Stimulated activated CD4-positive, alpha-beta T cell treated with anti-CD3 and anti-CD28 coated beads, Interleukin-15, amount 100 ng/mL, for 1 hour (primary cell): ENCODE measurements around the gene BNC2.

ENCODE experiments used
- DNase-seq, 2 donors: peaks; one replicate each; pipeline ENCODE4 v3.0.0-alpha.2; 2020; ENCODE audit warnings: low read depth in 1 of 2, low spot score in 1 of 2

Gene BNC2

DNA sequence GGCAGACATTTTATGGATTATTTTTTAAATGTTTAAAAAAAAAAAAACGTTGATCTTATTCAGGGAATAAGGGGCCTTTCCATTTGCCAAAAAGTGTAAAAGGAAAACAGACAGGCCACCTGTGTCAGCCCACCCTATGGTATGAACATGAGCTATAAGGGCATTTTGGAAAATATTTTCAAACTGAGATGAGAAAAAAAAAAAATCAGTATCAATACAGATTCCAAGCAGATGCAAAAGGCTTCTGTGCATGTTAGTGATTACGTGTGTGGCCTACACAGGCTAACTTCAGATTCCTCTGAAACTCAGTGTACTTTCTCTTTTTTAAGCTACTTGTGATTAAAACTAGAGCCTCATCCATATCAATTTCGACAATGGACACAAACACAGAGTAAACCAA is 189.9 kb downstream of the BNC2 start:
- no peak for DNase-seq

DNA sequence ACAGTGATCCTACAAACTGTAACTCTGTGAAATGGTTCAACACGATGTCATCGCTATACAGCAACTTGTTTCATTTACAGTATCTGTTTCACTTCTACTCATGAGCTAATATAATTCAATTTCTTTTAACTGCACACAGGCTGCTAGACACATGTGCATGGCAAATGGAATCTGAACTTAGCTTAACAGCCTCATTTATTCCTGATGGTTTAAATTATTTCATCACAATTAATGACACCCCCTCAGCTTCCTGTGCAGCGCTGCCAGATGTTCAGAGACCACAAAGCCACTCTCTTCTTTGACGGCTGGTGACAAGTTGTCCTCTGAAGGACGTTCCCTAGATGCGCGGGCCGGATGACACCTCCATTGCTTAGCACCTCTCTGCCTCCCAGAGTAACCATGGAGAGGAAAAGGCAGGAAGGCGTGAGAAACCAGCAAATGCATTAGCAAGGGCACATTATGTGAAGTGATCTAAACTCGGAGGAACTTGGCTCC is 191.1 kb downstream of the BNC2 start:
- no peak for DNase-seq

DNA sequence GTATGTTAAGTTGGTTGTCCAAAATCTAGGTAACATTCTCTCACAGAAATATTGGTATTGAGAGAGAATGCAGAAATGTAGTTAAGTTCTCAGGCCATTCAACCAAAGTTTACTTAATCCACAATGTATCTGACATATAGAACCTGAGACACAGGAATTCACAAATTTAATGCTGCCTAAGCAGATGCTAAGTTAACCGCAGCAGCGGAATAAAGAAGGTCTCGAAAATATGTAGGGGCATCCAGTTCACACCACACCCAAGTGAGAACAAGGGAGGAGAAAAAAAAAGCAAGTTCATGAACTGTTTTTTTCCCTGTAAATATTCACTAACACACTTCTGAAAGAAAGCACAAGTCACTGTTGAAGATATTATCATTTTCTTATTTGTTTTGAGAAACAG is 194.0 kb downstream of the BNC2 start:
- DNase-seq: no peak

DNA sequence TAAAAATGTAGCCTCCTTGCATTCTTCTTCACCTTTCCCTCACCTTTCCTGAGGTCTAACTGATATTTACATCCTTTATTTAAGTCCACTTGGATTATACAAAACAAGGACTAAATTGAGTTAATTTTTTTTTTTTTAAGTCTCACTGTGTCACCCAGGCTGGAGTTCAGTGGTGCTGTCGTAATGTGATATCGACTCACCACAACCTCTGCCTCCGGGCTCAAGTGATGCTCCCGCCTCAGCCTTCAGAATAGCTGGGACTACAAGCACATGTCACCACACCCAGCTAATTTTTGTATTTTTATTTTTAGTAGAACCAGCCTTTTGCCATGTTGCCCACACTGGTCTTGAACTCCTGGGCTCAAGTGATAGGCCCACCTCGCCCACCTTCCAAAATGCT is 195.3 kb downstream of the BNC2 start:
- DNase-seq: no peak

DNA sequence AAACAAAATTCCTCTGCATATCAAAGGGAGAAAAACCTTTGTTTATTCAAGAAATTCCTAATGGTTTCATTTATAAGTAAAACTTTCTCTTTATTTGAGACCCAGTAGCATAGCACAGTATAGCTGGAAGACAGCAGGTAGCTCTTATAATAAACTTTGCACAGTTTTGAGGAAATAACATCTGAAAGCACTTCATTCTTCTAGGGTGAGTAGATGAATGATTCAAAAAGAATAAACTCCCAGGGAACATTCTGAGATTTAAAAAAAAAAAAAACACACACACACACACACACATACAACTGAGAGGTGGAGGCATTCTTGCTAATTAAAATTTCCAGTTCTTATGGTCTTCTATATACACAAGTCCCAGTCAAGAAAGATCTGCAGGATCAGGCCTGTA is 197.3 kb downstream of the BNC2 start:
- DNase-seq: no peak

DNA sequence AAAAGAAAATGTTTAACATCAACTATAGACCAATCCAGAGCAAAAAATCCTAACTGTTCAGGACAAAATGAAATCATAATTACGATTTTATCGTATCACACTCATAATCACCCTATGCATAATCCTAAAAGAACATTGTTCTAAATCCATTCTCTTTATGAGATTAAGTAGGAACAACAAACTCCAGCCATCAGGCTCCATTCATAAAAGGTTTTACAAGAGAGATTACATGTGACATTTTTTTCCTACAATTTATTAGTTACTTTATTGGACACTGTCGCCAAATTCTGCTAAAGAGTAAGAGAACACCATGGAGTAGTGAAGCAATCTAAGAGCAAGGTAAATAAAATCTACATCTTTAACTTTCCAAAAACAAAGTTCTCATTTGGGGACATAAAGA is 198.0 kb downstream of the BNC2 start:
- no peak for DNase-seq

DNA sequence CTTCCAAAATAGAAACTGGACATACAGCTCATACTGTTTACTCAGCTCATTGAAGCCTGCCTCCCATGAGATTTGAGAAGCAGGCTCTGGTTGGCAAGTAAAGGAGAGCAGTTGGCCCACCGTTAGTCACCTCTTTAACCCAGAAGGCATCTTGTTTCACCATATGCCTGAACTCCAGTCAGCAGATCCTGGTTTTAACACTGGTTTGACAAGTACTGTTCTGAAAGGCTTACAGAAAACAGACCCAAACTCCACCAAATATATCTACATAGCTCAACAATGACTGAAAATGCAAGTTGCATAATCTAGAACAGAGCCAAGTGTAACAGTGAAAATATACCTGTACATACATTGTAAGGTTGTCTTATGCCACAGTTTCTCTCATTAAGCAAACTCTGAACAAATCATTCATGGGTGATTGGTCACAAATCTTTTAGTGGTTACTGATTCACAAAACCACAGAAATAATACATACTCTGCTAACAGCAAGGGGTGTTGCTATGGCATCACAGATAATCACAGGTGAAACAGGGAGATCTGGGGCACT is 198.8 kb downstream of the BNC2 start:
- DNase-seq: no peak

DNA sequence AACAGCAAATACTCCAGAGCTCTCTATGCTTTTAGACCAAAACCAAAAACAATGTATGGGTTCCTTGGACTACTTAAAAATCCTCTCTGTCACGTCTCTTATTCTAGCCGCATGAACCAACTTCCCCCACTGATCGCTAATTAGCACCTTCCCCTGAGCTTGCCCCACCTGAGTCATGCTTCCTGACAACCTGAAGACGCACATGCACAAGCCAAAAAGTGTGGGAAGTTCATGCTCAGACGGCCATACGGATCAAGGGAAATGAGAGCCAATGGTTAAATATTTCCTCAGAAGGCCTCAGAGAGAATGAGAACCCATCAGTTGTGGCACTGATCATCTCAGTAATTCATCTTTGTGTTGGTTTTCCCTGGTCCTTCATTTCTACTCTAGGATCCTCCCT is 199.7 kb downstream of the BNC2 start:
- DNase-seq: no peak

DNA sequence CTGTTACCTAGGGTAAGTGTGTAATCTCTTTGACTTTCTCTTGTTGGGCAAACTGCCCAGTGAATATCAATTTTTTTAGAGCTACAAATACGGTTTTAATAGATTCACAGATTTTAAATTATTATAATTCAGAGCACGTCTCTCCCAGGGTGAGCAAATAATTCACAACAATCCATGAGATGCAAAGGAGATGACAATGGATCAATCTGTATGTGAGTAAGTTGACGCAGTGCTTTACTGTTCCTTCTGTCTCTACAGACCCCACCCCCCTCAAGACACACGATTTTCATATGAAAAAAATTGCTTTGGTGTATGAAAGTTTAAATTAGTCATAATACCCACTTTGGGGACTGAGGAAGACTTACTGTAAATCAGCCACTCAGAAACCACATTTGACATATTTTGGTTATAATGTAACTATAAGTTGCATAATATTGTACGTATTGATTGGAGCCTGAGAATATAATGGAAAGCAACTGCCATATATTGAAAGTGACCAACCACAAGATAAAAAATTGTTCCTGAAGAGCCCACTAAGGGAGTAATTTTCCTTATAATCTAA is 201.7 kb downstream of the BNC2 start:
- DNase-seq: no peak

DNA sequence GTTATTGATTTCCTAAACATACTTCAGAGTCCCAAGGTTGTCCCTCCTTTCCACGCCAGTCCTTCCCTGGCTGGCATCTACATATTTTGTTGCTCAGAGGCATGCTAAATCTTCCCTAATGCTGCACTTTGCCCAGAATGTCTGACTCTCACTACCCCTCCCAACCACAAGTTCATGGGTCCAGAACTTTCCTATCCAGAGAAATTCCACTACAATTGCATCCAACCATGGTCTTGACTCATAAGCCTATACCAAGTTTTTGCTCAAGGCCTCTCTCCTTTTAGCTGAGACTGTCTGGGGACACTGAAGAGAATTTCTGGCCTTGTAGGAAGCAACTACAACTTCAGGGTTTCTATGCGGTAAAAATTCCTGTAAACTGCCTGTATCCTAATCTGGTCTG is 206.3 kb downstream of the BNC2 start:
- no peak for DNase-seq

DNA sequence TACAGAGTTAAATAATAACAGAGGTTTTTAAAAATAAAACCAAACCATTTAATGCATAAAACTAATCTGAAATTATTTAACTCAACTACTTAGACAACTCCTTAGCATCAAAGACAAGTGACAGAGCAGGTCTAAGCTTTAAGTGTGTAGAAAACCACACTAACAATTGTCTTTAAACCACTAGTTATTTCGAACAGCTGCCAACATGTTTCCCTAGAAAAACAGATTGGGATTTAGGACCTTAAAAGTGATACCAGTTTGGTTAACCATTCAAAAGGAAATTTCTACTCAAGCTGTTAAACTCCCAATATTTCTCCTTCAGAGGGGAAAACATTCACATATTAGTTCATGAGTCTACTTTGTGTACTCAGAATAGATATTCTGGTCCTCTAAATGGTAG is 208.7 kb downstream of the BNC2 start:
- no peak for DNase-seq

DNA sequence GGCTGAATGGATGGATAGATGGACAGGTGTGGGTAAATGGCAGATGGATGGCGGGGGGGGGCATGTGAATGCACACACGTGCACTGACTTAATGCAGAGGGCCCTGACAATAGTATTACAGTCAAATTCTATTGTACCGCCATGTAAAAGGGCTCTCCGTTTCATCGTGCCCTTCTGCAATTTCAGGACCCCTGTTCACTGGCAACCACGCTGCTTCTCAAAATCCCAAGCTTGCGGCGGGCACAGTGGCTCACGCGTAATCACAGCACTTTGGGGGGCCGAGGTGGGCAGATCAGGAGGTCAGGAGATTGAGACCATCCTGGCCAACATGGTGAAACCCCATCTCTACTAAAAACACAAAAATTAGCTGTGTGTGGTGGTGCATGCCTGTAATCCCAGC is 211.4 kb downstream of the BNC2 start:
- DNase-seq: no peak

DNA sequence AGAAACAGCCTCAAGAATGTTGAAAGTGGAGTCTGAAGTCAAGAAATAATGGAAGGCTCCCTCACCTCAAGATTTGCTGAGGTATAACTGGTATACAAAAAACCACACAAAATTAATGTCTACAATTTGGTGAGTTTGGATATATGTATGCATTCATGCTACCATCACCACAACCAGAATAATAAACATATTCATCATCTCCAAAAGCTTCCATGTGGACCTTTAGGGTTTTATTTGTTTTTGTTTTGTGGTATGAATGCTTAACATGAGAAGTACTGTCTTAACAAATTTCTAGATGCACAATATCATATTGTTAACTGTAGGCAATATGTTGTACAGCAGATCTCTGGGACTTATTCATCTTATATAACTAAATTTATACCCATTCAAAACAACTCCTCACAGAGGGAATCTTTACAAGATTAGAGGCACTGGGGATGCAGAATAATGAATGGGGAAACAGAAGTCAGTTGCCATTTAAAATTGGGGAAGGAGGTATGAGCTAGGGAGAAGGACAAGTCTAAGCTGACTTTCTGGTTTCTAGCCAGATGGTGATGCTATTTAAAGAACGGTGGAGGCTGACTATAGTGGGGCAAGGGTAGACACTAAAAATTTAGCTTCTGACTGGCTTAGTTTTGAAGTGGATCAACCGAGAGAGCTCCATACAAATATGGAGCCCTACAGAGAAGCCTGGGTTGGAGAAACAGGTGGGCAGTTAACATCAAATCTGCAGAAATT is 213.9 kb downstream of the BNC2 start:
- DNase-seq: no peak

DNA sequence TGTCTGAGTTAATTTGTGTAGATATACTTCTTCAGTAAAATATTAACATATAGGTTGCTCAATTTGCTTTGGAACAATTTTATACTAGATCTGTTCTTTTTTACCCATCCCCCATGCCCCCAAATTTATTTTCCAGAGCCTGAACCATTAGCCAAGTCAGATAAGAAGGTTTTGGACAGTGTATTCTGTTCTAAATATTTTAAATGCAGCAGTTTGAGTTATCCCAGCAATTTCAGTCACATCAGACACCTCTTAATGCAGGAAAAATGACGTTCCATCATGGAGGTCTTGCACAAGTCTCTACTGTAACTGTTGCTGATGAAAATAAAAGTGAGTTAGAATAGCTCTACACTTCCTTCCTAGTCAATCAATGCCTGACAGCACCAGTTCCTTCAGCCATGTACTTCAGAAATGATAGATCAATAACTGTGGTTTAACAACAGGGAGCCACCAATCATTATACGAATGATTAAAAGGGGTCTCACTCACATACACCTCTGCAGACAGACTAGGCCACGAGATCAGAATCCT is 215.8 kb downstream of the BNC2 start:
- no peak for DNase-seq

DNA sequence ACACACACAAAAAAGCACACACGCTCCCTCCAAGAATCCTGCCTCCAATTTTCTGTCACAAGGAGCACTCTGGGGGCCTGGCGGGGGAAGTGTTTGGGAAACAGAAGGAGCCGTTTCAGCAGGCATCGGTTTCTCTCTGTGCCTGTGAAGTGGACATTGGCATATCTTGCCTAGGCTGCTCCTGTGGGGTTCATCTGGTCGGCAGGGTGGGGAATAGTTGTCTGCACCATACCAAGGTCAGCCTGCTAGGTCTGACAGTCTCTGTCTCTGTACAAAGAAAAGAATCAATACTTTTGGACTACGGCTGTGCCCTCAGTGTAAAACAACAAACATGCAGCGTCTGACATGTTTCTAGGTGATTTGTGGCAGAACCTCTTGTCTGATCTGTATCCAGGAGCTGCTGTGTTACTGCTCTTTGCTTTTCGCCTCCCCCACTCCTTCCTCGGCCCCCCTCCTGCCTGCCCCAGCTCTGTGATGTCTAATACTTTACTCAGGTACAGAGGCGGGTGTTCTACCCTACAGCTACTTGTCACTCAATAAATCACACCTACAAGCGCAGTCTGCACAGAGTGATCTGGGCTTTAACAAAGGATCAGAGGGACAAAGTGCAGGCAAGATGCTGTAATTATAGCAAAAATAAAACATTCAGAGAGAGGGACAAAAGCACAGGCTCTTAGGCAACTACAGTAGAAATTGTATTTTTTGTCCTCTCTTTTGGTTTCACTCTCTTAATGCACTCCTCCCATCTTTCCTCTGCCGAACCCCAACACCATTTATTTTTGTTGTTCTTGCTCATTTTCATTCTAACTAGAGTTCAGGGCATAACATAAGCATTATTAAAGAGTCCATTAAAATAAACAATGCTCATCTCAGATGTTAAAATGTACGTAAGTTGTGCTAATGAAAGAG is 216.7 kb downstream of the BNC2 start:
- no peak for DNase-seq

DNA sequence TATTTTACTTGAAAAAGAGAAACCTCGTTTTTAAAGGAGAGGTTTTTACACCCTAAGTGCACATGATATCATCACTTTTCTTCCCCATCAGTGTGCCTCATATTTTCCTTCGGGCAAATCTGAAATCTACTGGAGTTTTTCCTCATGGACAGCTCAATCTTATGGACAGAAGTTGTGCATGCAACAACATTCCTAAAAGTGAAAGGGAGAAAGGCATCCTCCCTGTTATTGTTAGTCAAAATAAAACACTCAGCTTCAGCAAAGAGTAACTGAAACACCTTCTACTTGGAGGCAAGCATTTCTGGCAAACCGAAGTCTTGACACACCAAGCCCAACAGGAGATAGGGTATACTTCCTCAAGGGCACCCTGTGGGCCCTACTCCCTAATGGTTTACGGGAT is 217.9 kb downstream of the BNC2 start:
- DNase-seq: no peak

DNA sequence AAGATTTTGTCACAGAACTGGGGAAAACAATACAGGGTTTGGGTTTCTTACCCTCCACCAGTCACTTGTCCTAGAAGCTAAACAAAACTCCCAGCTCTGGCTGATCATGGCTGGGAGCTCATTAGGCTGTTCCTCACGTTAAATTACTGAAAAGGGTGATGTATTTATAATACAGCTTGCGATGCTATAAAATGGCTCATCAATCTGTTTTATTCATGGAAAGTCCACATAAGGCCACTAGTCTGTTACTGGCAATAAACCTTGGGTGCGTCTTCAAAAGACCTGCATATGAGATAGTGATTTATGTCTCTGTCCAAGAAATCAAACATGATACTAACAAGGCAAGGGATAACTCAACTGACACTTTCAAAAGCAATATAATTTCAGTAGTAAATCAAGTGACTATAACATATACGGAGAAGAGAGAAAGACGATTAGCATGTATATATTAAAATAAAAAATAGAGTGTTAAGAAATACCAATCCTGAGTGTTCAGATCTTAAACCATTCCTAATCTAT is 219.0 kb downstream of the BNC2 start:
- DNase-seq: no peak

DNA sequence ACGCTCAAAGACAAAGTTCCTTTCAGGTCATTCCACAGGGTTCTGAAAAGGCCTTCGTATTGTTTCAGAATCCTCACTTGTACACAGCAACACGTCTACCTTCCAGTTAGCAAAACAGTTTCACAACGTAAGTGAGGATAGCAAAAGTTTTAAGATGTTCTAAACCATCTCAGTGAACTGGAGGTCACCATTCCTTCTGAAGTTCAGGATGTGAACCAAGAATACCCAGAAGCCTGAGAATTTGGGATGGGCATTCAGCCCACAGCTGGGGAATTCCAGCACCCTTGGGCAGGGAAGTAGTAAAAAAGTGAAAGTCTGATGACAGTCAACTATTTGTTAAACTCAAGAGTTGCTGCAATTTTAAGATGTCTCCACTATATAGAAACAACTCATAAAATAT is 224.5 kb downstream of the BNC2 start:
- no peak for DNase-seq

DNA sequence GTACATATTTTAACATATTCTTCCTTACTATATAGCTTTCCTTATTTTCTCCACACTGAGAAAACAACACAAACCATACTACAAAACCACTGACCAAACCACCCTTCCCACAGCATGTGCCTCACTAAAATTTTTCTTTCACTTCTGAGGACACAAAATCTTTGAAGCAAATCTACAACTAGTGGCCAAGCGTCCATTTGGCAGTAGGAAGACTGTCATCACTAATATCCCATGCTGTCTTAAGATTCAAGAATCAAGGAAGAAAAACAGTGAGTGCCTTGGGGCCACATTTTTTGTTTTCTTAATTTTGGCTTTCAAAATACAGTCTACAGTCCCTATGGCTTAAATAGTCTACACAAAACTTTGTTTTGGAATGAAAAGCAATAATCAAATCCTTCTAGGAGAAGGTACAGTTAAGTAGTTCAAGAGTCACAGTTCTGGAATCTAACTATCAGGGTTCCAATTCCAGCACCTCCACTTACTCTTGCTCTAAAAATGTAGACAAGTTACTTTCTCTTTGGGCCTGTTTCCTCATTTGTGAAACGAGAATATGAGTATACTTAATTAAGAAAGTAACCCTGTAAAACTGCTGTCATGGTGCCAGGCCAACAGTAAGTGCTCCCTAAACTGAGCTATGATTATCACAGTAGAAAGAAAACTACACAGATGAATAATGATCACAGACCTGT is 227.9 kb downstream of the BNC2 start:
- no peak for DNase-seq

DNA sequence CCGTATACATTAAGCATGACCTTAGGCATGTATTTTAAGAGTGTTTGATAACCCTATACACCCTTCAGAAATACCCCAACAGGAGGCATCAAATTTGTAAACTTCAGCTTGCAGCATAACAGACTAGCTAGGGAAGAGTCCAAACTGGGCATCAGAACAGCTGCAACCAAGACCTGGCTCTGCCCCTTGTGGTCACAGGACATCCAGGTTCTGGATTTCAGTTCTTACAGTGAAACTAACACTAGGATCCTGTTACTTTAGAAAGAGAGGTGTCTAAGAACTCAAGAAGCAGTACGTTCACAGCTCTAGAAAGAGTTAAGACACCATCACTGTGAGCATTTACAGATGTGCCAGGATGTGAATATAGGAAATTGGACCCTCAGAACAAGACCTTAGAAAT is 229.8 kb downstream of the BNC2 start:
- no peak for DNase-seq

DNA sequence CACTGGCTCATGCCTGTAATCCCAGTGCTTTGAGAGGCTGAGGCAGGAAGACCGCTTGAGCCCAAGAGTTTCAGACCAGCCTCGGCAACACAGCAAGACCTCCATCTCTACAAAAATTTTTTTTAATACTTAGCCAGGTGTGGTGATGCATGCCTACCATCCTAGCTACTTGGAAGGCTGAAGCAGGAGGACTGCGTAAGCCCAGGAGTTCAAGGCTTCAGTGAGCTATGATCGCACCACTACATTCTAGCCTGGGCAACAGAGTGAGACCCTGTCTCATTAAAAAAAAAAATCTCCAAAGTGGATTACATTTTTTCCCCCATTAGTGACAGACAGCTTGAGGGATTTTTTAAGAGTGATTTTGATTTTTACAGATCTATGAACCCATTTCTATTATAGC is 230.8 kb downstream of the BNC2 start:
- DNase-seq: no peak
